HG03342 (cell line): Measurements from ENCODE around the gene KXD1.
"Not testable (repeated sequence)": the region's sequence is repeated elsewhere in the genome, so short reads cannot be mapped to it uniquely, and the experiment has no call there.

Source experiments
- ATAC-seq: cut with Tn5 transposase; IDR thresholded peaks from one replicate; pipeline ENCODE4 v1.9.1; 2021; ENCODE audit warnings: mild to moderate bottlenecking, moderate library complexity; ENCODE audit not compliant: unreplicated experiment

KXD1 gene

DNA sequence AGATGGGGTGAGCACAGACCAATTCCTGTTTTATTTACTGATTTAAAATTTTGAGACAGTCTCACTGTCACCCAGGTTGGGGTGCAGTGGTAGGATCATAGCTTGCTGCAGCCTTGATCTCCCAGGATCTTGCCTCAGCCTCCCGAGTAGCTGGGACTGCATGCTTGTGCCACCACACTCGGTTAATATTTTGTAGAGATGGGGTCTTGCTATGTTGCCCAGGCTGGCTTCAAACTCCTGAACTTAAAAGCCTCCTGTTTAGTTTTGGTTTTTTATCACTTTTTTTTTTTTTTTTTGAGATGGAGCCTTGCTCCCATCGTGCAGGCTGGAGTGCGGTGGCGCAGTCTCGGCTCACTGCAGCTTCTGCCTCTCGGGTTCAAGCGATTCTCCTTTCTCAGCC, 18.7 kb downstream of the KXD1 start:
- ATAC-seq = no peak

DNA sequence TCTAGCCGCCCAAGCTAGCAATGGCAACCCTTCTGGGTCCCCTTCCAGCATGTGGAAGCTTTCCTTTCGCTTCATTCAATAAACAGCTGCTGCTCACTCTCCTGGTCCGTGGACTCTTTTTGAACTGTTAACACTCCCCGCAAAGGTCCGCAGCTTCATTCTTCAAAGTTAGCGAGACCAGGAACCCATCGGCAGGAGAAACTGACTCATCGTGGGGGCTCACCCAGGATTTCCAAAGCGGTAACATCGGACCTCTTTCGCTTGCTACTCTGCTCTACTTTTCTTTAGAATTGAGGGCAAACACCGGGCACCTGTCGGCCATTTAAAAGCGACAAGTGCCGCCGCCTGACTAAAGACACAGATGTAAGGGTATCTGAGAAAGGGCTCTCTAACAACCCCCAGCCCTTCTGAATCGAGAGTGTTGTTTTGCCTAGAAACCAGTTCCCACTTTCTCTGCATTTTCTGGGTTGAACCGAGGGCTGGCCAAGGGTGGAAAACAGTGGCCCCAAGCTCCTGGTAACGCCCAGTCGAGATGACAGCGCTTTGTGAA, 19.8 kb downstream of the KXD1 start:
- ATAC-seq = no peak

DNA sequence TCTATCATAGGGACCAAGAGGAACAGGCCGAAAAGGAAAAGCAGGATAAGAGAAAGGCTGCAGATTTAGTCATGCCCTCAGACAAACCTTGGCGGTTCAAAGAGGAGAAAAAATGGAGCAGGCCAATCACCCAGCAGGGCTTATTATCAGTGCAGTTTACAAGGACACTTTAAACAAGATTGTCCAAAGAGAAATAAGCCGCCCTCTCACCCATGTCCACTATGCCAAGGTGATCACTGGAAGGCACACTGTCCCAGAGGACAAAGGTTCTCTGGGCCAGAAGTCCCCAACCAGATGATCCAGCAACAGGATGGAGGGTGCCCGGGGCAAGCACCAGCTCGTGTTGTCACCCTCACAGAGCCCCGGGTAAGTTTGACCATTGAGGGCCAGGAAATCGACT, 22.6 kb downstream of the KXD1 start:
- no peak for ATAC-seq

DNA sequence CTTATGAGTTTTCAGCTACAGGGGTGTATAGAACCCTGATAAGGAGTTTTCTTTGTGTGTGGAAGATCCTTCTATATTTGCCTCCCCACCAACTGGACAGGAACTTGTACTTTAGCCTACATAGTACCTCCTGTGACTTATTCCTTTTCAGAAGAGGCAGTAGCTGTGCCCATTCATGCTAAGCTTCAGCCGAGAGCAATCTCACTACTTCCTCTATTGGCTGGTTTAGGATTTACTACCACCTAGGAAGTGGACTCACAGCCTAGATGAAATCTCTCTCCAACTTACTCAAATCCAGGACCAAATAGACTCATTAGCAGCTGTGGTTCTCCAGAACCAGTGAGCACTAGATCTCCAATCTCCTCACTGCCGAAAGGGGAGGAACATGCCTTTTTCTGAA, 28.6 kb downstream of the KXD1 start:
- no peak for ATAC-seq

DNA sequence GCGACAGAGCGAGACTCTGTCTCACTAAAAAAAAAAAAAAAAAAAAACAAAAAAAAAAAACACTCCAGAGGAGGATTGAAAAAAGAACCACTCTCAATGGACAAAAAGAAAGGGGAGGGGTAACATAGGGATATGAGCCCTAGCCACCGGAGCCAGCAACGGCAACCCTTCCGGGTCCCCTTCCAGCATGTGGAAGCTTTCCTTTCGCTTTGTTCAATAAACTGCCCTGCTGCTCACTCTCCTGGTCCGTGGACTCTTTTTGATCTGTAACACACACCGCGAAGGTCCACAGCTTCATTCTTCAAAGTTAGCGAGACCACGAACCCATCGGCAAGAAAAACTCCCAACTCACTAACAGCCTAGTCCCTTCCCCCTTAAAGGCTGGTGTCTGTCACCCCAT, 29.9 kb downstream of the KXD1 start:
- no peak for ATAC-seq

DNA sequence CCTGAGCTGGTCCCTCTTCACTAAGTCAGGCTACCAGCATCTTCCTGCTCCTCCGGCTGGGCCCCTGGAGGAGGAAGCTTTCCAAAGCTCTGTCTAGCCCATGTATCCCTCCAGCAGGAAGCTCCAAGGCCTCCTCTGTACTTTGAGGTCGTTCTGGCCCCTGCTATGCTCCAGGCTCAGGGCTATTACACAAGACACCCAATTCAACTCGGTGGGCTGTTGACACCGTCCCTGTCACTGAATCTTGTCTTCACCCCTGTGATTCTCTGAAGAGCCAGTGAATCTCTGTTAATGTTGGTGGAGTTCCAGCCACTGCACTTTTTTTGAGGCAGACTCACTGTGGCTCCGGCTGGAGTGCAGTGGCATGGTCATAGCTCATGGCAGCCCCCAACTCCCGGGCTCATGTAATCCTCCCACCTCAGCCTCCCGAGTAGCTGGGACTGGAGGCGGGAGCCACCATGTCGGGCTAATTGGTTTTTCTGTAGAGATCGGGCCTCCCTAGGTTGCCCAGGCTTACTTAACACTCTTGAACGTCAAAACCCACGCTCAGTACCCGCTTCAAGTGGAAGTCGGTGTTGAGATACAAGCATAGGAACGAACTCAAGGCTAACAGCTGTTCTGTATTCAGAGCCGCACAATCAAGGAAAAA, 30.4 kb downstream of the KXD1 start:
- no peak for ATAC-seq

DNA sequence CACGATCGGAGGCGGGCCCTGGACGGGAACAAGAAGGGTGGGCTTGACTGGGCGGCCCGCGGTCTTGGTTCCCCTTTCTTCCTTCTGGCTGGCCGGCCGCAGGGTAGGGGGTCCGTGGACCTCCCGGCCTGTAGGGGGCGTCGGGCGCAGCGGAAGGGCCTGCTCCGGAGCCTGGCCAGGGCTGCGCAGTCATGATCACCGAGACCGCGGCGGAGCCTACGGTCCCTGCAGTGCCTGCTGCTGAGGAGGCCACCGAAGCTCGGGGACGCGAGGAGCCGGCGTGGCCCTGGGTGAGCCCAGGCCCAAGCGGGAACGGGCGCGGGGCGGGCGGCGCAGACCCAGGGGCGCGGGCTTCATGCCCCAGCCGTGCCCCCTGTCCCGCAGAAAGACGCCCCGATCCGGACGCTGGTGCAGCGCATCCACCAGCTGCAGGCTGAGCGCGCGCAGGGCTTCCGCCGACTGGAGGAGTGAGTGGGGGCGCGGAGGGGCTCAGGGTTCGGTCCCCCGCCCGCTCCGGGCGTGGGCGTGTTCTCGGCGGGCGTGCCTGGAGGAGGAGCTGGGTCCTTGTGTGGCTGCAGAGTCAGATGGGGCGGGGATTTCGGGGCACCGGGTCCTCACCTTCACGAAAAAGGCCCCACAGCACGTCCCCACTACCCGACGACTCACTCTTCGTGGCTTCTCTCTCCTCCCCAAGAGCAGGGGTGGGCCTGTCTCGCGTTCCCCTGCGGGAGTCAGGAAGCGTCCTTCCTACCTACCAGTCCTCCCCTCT, 31.1 kb downstream of the KXD1 start, which contains the start of gene REX1BD:
Gene REX1BD (plus strand): TSS at position 188 of the 769 bp plus-strand sequence. CDS start 4 bp downstream, at position 192.
- ATAC-seq = peak; percentile 67

DNA sequence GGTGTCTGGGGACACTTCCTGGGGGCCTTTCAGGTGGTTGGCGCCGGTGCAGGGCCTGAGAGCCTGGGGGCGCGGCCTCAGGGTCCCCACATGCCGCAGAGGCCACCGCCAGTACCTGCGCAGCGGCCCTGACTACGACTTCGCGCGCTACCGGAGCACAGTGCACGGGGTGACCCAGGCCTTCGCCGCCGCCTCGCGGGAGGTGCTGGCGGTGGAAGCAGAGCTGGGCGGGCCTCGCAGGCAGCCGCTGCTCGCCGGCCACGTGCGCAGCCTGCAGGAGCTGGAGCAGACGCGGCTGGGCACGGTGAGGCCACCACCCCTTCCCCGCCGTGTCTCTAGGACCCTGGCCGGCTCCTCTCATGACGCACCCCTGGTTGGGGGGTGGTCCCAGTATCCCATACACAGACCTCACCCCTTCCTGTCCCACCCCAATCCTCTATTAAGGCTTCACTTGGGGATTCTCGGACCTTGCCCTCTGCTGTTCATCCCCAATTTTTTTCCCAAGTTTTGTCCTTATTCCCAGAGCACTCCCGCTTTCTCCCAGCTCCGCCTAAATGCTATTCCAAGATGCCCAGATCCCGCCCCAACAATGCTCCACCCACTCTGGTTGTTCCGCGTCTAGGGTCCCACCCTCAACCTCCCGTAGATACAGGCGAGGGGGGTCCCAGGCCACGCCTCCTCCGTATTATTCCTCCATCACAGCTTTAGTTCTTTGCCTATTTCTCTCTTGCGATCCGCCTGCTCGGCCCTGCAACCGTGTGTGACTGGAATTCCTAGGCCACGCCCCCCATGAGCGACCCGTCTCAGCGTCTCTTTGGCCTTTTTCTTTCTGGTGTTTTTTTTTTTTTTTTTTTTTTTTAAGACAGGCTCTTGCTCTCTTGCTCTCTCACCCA, 32.0 kb downstream of the KXD1 start:
- peak; percentile 41 for ATAC-seq

DNA sequence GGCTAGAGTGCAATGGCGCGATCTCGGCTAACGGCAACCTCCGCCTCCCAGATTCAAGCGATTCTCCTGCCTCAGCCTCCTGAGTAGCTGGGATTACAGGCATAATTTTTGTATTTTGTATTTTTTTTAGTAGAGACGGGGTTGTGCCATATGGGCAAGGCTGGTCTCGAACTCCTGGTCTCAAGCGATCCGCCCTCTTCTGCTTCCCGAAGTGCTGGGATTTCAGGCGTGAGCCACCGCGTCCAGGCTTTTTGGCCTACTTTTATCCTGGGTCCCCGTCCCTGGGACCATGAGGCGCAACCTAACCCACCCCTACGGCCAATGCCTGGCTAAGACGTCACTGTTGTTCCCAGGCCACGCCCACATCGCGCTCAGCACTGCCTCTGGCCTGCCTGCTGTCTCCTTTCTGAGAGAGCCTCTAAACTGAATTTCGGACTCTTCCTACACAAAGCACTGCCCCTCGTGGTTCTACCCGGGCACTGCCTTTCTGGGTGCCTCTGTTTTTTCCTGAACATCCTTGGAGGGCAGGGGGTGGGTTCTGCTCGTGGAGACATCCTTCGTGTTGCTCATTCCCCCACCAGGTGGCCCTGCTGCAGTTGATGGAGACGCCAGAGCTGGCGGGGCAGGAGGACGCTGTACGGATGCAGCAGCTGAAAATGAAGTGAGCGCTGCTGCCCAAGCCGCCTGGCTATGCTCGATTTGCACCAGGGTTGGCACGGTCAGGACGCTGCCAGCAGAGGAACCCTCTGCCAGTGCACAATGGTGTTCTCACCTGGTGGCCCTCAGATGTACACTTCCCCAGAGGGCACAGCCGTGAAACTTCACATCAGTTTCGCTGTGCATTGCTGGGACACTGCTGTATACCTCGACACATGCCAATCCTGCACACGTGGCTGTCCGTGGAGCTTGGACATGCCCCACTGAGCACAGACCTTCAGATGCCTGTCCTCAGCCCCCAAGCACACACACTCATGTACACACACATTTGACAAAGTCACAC, 32.9 kb downstream of the KXD1 start:
- no peak for ATAC-seq

DNA sequence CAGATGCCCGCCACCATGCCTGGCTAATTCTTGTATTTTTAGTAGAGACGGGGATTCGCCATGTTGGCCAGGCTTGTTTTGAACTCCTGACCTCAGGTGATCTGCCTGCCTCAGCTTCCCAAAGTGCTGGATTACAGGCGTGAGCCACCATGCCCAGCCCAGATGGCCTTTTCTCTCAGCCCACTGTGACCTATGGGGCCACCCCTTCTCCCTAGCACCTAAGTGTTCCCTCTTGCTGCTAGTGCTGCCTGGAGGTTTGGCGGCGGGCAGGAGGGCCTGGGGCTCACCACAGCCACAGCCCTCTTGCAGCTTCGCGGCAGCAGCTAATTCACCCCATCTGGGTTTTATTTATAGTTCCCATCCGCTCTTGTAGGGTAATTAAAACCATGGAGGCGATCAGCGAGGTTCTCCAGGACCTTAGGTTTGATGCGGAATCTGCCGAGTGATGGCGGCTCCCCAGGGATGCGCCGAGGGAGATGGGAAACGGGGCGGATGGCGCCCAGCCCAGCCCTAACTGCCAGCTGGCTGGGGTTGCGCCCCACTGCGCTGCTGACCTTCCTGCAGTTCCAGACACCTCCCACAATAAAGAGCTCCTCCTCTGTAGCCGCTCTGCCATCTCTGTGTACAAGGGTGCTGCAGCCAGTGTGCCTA, 34.2 kb downstream of the KXD1 start:
- ATAC-seq = no peak

DNA sequence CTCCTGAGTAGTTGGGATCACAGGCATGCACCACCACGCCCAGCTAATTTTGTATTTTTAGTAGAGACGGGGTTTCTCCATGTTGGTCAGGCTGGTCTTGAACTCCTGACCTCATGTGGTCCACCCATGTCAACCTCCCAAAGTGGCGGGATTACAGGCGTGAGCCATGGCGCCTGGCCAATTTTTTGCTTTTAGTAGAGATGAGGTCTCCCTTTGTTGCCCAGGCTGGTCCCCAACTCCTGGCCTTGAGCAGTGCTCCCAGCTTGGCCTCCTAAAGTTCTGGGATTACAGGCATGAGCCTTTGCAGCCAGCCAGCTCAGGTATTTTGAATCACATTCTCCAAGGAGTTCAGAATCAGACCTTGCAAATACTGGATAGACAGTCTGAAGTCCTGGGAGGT, 35.1 kb downstream of the KXD1 start:
- ATAC-seq = not testable (repeated sequence)

DNA sequence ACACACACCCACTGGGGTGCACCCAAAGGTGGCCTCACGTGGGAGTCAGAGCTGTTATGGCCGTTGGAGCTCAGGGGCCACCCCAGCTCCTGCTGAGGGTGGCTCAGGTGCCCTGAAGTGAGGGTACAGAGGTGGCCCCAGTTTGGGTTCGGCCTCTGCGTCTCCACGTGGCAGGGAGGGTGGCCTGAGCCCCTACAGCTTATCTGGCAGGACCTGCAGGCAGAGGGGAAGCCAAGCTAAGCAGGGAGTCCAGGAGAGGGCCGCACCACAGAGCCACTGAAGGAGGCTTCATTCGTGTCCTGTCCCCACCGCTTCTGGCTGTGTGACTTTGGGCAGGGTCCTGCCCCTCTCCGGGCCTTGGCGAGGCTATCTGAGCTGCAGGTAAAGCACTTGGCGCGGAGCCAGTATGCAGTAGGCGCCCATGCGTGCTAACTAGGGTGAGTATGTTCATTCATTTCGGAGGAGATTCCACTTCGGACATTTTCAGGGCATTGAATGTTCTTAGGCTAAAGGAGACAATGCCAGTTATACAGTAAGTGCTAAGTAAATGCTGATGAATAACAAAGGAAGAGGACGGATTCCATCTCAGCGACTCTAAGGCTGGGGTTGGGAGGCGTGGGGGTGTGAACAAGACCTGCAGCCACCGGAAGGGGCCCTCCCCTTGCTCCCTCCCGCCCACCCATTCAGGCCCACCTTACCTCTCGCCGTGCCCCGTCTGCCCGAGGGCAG, 35.9 kb downstream of the KXD1 start:
- ATAC-seq = no peak

DNA sequence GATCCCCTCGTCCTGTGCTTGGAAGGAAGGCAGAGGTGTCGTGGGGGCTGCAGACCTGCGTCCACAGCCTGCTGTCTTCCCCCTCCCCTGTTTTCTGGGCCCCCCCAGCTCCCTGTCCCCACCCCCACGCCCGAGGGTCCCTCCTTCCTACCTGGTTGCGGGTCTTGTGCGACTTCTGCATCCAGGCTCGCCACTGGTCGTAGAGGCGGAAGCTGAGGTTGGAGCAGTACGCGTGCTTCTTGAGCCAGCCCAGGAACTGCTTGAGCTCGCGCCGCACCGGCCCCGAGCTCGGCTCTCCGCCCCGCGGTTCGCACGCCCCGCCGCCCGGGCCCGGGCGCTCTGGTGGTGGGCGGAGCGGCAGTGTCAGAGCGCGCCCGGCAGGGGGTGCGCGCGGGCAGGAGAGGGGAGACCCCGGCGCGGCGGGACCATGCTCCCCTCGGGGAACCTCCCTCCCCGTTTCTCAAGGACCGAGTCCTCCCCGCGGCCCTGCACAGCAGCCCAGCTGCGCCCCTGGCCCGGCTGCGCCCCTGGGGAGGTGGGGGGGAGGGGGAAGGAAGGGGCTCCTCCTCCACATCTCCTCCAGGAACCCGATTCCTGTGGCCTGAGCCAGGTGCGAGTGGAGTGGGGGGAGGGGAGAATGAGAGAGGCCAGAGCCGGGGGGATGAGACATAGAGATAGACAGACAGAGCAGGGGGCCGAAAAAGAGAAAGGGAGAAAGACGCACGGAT, 36.6 kb downstream of the KXD1 start:
- peak; percentile 55 for ATAC-seq

DNA sequence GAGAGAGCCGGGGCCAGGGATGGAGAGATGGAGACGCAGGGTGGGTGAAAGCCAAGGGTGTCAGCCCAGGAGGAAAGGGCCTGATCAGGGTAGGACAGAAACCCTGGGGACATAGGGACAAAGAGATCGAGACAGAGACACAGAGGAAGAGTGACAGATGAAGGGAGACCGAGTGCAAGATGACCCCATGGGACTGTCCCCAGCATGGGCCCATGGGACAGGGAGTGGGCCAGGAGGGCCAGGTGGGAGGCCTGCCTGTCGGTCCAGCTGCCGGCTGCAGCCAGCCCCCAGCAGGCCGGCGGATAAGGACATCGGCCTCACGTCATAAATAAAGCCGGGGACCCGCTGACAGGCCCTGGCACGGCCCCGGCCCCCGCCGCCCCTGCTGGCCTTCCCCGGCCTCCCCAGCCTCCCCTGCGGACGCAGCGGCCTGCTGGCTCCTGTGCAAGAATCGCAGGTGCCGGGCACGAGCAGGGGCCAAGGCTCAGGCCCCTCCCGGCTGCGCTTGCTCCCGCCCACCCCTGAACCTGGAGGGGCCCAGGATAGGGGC, 37.2 kb downstream of the KXD1 start:
- no peak for ATAC-seq

DNA sequence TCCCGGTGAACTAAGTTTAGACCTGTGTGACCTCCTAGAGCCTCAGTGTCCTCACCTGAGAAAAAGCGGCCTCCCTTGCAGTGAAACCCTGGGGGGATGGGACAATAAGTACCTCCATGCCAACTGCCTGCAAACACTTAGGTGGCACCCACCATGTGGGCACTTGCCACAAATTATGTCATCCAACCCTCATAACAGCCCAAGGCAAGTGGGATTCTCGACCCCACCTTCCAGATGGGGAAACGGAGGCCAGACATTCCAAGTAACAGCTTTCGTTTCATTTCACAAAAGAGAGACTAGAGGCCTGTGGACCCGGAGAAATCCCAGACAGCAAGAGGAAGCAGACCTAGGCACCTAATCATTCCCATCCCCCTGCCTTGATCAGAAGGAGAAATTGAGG, 37.8 kb downstream of the KXD1 start:
- no peak for ATAC-seq

DNA sequence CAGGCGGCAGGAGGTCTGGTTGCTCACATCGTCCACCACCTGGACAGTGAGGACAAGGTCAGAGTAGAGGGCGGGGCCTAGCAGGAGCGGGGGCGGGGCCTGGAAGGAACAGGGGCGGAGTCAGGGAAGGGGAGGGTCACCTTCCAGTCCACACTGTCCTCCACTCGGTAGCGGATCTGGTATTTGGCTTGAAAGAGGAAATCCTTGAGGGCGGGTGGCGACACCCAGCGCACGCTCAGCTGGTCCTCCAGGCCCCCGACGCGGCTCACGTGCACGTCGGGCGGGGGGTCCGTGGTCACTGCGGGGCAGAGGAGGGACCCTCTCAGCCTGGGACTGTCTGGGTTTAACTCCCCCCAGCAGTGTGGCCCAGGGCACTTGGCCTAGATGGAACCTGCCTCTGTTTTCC, 39.1 kb downstream of the KXD1 start:
- ATAC-seq = no peak

DNA sequence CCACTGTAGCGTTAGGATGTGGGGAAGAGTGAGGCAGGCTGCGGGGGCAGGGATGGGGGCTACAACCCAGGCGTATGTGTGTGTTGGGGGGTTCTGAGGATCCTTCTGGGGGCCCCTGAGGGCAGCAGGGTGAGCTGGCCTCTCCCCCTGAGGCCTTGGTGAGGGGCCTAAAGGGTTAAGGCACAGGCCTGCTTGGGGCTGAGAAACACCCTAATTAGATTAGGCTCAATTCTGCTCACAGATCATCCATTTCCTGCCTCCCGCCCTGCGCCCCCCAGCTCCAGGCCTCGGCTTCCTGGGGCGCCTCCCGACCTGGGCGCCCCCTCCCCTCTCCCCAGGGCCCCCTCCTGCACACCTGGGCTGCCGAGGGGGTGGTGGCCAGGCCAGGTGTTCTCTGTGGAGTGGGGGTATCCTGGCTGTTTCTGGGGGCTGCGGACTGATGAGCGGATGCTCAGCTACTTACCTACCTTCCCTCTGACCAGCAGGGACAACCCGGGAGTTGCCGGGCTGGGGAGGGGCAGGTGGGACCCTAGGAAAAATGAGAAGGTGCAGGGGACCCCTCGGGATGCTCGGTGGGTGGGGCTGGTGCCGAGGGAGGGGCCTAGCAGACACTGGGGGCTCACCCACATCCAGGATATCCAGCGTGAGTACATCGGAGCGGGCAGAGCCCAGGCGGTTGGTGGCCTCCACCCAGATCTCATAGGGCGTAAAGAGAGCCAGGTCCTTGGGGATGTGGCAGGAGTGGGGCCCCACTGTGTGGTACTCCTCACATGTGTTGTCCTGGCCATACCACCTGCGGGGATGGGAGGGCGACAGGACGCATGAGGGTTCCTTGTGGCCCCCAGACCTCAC, 40.4 kb downstream of the KXD1 start:
- no peak for ATAC-seq
